MG63 (cell line): ENCODE measurements around the gene HNF4A. TPM values are rescaled to one million over a fixed set of nuclear protein-coding genes. Genes with fewer than 3 reads are reported as not detected.

Experiments used
- DNase-seq: peaks from one replicate; pipeline ENCODE4 v3.0.0-alpha.2; 2020
- H3K27me3 ChIP-seq: fragments of 250-450 bp; sonication (Bioruptor Pico); 2 replicates; pipeline ENCODE4 v1.5.1; 2020; ENCODE audit warnings: mild to moderate bottlenecking, moderate library complexity
- H3K36me3 ChIP-seq: fragments of 250-450 bp; sonication (Bioruptor Pico); 2 replicates; pipeline ENCODE4 v1.5.1; 2020; ENCODE audit warnings: mild to moderate bottlenecking, moderate library complexity
- H3K4me3 ChIP-seq: fragments of 250-450 bp; sonication (Bioruptor Pico); 2 replicates; pipeline ENCODE4 v1.5.1; 2020; ENCODE audit warnings: mild to moderate bottlenecking, moderate library complexity
- H3K9me3 ChIP-seq: fragments of 250-450 bp; sonication (Bioruptor Pico); 2 replicates; pipeline ENCODE4 v1.5.1; 2020; ENCODE audit warnings: mild to moderate bottlenecking, moderate library complexity
- total RNA-seq: library from RNA; depleted of rRNA; stranded (reverse); fragments of >200 nt; shearing (Covaris generic); gene quantifications from 2 replicates; pipeline ENCODE4 v1.2.3, GENCODE V29; 2014; ENCODE audit warnings: low replicate concordance

HNF4A gene
- total RNA-seq, 1 experiment from 2014 or later: not detected

DNA sequence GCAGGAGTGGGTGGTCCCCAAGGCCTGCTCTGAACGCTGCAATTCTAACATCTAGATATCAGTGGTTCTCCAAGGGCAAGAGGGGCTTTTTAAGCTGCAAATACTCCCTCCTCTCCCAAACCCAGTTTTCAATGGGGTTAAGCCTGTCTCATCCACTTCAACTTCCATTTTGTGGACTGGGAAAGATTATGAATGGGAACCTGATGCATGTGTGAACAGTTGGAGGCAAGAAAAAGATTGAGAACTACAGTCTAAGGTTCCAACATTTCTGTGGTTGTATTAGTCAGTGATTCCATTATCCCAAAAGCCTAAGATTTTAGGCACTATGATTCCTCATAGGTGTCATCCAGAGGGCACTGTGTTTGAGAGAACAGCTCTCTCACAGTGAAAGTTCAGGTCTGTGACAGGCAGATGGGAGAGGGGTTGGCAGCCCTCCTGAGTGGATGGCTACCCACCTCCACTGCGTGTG, 53.7 kb downstream of the HNF4A start:
- Histone ChIP-seq H3K9me3 (no peaks in the 10 kb centered on the region), H3K27me3 (no peaks in the 10 kb centered on the region), H3K4me3 (no peak overlapping the region), H3K36me3 (no peaks in the 10 kb centered on the region)
- peak; percentile 56 for DNase-seq

DNA sequence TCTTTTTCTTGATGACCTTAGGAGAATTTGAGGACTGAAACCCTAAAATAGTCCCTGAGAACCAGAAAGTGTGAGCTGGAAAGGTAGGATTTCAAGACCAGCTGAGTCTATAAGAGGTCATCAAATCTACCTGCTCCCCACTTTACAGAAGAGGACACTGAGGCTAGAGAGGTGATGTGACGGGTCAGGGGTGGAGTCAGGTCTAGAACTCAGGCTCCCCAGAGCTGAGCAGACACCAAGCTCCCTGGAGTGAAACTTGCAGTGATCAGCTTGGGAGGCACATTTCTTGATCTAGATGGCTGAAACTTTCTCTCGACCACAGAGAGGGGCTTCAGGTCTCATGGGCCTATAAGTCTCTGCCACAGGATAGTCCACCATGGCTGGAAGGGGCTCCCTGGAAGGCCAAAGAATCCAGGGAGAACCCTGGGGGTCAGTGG, 55.1 kb downstream of the HNF4A start:
- Histone ChIP-seq H3K4me3 (no peak overlapping the region), H3K36me3 (no peaks in the 10 kb centered on the region), H3K27me3 (no peaks in the 10 kb centered on the region), H3K9me3 (no peaks in the 10 kb centered on the region)
- DNase-seq: no peak

DNA sequence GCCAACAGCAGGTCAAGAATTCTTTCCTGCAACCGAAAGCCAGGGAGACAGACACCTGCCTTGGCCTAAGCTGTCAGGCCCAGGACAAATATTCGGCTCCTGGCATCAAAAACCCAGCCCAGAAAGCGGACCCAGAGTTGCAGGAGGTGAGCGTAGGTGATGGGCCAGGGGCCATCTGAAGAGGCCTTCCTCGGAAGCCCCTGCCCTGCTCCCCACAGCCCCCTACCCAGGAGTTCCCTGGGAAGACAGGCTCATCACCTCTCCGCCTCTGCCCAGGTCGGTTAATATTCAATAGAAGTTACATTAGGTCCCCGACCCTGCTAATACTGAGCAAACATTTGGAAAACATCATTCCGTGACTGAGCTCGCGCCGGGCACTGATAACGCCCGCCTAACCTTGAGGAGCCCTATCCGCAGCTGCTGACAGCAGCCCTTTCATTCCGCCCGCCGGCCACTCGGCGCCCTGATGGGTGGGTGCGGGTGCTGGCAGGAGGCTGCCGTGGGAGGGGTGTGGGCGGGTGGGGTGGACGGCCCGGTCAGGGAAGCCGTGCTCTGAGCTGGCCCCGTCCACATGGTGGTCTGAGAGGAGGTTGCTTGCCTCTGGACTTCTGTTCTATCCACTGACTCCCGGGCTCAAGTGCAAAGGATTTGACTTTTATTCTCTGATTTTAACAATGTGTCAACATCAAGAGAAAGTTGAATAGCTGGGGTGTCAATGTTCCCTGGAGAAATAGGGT, 55.7 kb downstream of the HNF4A start:
- no peak for DNase-seq
- no peak overlapping the region for H3K4me3 ChIP-seq
- no peaks in the 10 kb centered on the region for H3K9me3 ChIP-seq
- H3K36me3 ChIP-seq: no peaks in the 10 kb centered on the region
- H3K27me3 ChIP-seq: no peaks in the 10 kb centered on the region

DNA sequence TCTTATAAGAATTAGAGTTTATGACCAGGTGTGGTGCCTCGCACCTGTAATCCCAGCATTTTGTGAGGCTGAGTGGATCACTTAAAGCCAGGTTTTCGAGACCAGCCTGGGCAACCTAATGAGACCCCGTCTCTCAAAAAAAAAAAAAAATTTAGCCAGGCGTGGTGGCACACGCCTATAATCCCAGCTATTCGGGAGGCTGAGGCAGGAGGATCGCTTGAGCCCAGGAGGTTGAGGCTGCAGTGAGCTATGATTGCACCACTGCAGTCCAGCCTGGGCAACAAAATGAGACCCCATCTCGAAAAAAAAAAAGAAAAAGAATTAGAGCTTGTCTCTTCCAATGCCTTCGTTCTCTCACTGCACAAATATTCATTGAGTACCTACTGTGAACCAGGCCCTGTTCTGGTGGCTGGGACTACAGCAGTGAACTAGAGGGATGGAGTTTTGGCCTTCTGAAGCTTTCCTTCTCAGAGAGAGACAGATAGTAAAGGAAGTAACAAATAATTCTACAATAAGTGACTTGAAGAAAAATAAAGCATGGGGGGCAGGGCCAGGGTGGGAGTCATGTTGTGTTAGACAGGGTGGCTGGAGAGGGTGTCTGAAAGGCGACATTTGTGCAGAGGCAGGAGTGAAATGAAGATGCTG, 56.4 kb downstream of the HNF4A start:
- H3K36me3 ChIP-seq: no peaks in the 10 kb centered on the region
- no peaks in the 10 kb centered on the region for H3K27me3 ChIP-seq
- H3K4me3 ChIP-seq: no peak overlapping the region
- no peak for DNase-seq
- H3K9me3 ChIP-seq: no peaks in the 10 kb centered on the region

DNA sequence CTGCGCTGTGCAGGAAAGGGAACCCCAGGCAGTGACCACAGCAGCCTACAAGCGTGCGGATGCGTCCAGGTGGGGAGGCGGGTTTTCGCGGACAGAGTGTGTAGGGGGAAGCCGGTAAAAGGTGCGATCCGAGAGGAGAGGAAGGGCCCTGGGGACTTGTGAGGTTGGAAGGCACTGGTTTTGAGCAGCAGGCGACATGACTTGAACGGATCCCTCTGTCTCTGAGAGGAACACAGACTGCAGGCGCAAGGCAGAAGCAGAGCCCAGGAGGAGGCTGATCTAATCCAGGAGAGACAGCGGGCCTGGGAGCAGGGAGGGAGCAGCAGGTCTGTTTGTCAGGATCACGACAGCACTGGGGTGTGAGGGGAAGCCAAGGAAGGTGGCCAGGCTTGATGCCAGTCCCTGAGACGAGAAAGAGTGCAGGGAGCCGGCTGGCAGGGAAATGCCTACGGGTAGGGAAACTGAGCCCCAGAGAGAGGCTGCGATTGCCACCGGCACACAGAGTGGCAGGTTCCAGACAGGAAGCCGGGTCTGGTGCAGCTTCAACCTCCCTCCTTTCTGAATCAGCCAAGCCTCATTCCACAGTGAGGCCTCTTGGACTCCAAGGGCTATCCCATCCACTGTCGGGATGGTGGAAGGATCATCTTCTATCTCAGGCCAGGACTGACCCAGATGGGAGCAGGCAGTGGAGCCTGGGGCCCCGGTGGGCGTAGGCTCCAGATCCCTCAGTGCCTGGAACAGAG, 57.1 kb downstream of the HNF4A start:
- no peaks in the 10 kb centered on the region for H3K9me3 ChIP-seq
- H3K27me3 ChIP-seq: no peaks in the 10 kb centered on the region
- H3K4me3 ChIP-seq: no peak overlapping the region
- no peaks in the 10 kb centered on the region for H3K36me3 ChIP-seq
- DNase-seq: no peak

DNA sequence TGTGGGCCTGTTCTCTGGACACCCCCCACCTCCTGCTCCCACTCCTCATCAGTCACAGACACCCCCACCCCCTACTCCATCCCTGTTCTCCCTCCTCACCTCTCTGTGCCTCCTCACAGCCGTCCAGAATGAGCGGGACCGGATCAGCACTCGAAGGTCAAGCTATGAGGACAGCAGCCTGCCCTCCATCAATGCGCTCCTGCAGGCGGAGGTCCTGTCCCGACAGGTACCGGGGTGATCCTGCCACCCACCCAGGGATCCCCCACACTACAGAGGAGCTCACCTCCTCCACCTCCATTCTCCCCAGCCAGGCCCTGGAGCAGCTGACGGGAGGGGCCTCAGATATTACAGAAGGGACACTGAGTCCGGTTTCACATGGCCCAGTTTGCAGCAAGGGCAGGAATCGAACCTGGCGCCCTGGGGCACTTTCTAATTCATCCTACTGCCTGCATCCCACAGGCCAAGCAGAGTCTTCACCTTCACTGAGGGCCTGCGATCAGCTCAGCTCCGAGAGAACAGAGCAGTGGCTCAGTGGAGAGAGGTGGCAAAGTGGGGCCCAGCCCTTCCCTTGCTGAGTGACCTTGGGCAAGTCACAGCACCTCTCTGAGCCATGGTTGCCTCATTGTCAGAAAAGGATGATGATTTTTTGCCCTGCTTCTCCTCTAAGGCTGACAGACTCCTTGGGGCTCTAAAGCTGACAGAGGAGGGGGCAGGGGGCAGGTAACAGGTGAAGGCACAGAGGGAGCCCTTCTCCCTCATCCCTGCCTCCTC, 58.3 kb downstream of the HNF4A start:
- no peak for DNase-seq
- H3K9me3 ChIP-seq: no peaks in the 10 kb centered on the region
- no peaks in the 10 kb centered on the region for H3K27me3 ChIP-seq
- H3K36me3 ChIP-seq: no peaks in the 10 kb centered on the region
- H3K4me3 ChIP-seq: no peak overlapping the region

DNA sequence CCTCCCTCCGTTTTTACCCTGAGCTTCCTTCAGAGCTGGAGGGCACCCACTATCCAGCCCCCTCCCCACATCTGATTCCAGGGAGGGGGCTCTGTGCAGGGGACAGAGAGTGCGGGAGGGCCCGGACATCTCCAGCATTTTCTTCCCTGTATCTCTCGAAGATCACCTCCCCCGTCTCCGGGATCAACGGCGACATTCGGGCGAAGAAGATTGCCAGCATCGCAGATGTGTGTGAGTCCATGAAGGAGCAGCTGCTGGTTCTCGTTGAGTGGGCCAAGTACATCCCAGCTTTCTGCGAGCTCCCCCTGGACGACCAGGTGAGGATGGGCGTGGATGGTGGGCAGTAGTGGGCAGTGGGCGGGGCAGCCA, 58.8 kb downstream of the HNF4A start:
- DNase-seq: no peak
- no peaks in the 10 kb centered on the region for H3K27me3 ChIP-seq
- H3K4me3 ChIP-seq: no peak overlapping the region
- H3K36me3 ChIP-seq: no peaks in the 10 kb centered on the region
- H3K9me3 ChIP-seq: no peaks in the 10 kb centered on the region

DNA sequence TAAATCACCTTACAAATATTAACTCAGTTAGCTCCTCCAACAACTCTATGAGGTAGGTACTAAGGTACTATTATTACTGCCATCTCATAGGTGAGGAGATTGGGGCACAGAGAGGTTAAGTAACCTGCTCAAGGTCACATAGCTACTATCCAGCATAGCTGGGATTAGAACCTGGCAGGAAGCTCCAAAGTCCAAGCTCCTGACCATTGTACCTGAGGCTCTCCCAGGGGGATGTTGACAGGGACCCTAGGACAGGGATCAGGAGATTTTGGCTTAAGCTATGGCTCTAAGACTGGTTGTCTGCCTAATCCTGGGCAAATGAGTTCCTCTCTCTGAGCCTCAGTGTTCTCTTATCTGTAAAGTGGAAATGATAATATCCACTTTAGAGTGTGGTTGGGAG, 59.3 kb downstream of the HNF4A start:
- no peaks in the 10 kb centered on the region for H3K27me3 ChIP-seq
- DNase-seq: no peak
- H3K9me3 ChIP-seq: no peaks in the 10 kb centered on the region
- H3K4me3 ChIP-seq: no peak overlapping the region
- H3K36me3 ChIP-seq: no peaks in the 10 kb centered on the region

DNA sequence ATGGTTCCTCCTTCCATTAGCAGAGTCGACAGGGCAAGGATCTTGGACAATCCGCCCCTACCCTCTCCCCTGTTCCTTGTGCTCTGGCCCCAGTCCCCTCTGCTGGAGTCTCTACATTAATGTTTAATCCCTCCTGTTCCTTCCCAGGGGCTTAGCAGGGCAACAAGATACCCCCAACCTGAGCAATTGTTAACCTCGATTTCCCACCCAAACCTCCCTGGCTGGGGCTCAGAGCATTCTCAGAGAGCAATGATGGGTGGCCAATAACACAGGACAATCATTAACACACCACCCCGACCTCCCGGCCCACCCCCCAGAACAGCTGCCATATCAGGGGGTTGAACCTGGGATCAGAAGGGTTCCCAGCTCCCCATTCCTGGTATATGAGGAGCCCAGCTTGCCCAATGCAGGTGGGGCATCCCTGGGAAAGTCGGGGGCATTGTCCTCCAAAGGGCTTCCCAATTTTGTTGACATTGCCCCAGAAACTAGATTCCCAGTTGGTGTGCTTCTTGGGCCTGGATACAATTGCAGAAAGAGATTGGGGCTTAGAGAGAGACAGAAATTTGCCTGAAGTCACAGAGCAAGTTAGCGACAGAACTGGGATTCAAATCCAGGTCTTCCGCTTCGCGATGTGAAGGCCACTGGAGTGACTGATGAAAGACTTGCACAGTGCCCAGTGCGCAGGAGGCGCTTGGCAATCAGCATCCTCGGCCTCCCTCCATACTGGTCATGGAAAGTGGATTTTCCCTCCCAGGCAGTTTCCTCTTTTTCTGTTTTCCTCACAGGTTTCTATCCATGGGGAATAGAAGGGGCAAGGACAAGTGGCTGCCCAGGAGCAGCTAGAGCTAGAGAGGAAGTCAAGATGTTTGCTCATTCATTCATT, 60.6 kb downstream of the HNF4A start:
- Histone ChIP-seq H3K27me3 (no peaks in the 10 kb centered on the region), H3K4me3 (no peak overlapping the region), H3K9me3 (no peaks in the 10 kb centered on the region), H3K36me3 (no peaks in the 10 kb centered on the region)
- DNase-seq: no peak

DNA sequence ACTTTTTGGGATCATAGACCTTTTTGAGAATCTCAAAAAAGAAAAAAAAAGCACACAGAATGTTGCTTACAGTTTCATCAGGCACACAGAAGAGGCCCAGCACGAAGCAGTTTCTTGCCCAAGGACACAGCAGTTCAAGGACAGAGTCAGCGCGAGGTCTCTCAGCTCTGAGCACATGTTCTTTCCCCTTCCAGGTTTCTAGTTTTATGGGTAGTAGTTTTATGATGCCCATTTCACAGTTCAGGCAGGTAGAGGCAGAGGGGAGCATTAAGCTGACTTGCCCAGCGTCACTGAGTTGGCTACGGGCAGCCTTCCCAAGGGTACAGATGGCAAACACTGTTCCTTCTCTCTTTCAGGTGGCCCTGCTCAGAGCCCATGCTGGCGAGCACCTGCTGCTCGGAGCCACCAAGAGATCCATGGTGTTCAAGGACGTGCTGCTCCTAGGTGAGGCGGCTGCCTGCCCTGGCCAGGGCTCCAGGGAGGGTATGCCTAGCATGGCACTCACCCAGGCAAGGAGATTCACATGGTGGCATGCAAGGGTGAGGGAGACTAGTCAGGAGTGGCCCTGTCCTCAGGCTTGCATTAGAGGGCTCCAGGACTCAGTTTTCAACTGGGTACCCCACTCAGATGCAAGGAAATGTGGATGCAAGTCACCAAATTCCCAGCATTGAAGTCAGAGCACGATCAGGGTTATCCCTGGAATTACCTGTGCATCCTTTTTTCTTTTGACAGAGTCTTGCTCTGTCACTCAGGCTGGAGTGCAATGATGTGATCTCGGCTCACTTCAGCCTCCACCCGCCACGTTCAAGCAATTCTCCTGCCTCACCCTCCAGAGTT, 62.8 kb downstream of the HNF4A start:
- Histone ChIP-seq H3K36me3 (no peaks in the 10 kb centered on the region), H3K4me3 (no peak overlapping the region), H3K27me3 (no peaks in the 10 kb centered on the region), H3K9me3 (no peaks in the 10 kb centered on the region)
- no peak for DNase-seq

DNA sequence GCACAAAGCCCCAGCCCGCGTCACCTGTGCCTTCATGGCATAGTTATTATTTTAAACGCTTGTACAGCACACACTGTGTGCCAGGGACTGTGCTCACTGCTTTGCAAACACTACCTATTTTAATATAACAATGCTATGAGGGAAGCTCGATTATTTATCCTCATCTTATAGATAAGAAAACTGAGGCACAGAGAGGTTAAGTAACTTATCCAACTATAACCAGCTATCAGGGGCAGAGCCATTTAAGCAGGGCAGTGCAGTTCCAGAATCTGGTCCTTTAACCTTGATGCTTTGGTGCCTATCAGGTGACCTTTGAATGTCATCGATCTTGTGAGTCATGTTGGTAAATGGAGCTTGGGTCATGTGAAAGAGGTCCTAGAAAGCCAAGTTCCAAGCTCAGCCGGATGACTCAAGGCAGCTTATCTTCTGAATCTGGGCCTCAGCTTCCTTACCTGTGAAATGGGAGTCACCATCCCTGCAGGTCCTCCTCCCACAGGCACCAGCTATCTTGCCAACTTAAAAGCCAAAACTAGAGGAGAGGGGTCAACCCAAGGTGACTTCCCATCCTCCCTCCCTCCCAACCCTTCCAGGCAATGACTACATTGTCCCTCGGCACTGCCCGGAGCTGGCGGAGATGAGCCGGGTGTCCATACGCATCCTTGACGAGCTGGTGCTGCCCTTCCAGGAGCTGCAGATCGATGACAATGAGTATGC, 63.8 kb downstream of the HNF4A start:
- Histone ChIP-seq H3K9me3 (no peaks in the 10 kb centered on the region), H3K4me3 (no peak overlapping the region), H3K27me3 (no peaks in the 10 kb centered on the region), H3K36me3 (no peaks in the 10 kb centered on the region)
- no peak for DNase-seq

DNA sequence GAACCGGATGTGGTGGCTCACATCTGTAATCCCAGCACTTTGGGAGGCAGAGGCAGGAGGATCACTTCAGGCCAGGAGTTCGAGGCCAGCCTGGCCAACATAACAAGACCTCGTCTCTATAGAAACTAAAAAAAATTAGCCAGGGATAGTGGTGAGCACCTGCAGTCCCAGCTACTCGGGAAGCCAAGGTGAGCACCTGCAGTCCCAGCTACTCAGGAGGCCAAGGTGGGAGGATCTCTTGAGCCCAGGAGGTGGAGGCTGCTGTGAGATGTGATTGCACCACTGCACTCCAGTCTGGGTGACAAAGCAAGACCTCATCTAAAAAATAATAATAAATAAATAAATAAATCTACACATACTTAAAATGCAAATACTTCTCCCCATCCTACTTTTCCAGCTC, 65.0 kb downstream of the HNF4A start:
- Histone ChIP-seq H3K4me3 (no peak overlapping the region), H3K36me3 (no peaks in the 10 kb centered on the region), H3K27me3 (no peaks in the 10 kb centered on the region), H3K9me3 (no peaks in the 10 kb centered on the region)
- no peak for DNase-seq

DNA sequence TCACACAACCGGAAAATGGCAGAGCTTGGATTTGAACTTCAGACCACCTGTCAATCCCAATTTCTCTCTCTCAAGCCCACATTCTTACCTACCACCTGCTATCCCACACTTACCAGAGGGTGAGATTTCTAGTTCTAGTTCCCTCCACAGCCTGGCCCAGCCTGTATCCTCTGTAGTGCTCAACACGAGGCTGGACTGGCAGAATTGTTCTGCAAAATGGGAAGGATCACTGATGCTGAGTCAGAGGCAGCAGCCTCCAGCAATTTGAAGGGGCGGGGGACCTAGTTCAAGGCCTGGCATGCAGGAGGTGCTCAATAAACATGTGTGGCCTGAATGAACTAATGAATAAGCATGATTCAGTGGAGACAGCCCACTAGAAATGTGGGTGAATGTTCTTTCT, 66.6 kb downstream of the HNF4A start:
- H3K27me3 ChIP-seq: no peaks in the 10 kb centered on the region
- peak; percentile 90 for DNase-seq
- H3K4me3 ChIP-seq: no peak overlapping the region
- no peaks in the 10 kb centered on the region for H3K9me3 ChIP-seq
- no peaks in the 10 kb centered on the region for H3K36me3 ChIP-seq

DNA sequence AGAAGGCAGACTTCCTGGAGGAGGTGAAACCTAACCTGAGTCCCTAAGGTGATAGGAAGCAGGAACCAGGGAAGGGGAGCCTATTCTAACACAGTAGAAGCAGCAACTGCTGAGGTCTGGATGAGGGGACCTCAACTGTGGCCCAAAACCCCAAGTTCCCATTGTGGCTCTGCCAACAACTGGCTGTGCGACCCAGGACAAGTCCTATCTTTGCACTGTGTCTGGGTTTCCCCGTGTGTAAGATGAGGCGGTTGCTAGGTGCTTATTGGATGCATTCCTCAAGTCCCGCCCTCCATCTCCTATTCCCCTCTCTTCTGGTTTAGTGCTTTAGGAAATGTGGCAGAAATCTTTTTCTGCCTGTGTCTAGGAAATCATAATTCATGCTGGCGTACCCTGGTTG, 68.0 kb downstream of the HNF4A start:
- Histone ChIP-seq H3K4me3 (no peak overlapping the region), H3K36me3 (no peaks in the 10 kb centered on the region), H3K27me3 (no peaks in the 10 kb centered on the region), H3K9me3 (no peaks in the 10 kb centered on the region)
- DNase-seq: no peak

DNA sequence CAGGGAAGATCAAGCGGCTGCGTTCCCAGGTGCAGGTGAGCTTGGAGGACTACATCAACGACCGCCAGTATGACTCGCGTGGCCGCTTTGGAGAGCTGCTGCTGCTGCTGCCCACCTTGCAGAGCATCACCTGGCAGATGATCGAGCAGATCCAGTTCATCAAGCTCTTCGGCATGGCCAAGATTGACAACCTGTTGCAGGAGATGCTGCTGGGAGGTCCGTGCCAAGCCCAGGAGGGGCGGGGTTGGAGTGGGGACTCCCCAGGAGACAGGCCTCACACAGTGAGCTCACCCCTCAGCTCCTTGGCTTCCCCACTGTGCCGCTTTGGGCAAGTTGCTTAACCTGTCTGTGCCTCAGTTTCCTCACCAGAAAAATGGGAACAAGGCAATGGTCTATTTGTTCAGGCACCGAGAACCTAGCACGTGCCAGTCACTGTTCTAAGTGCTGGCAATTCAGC, 68.6 kb downstream of the HNF4A start:
- Histone ChIP-seq H3K36me3 (no peaks in the 10 kb centered on the region), H3K4me3 (no peak overlapping the region), H3K27me3 (no peaks in the 10 kb centered on the region), H3K9me3 (no peaks in the 10 kb centered on the region)
- no peak for DNase-seq
